NCI-H82 treated with DMSO at 0.1 percent for 48 hours (cell line): ENCODE results near the gene LAMP5.

Experiments
- DNase-seq: peaks from one replicate; lab custom pipeline; 2025; ENCODE audit not compliant: unreplicated experiment; lab: John Stamatoyannopoulos, UW

LAMP5 gene

DNA sequence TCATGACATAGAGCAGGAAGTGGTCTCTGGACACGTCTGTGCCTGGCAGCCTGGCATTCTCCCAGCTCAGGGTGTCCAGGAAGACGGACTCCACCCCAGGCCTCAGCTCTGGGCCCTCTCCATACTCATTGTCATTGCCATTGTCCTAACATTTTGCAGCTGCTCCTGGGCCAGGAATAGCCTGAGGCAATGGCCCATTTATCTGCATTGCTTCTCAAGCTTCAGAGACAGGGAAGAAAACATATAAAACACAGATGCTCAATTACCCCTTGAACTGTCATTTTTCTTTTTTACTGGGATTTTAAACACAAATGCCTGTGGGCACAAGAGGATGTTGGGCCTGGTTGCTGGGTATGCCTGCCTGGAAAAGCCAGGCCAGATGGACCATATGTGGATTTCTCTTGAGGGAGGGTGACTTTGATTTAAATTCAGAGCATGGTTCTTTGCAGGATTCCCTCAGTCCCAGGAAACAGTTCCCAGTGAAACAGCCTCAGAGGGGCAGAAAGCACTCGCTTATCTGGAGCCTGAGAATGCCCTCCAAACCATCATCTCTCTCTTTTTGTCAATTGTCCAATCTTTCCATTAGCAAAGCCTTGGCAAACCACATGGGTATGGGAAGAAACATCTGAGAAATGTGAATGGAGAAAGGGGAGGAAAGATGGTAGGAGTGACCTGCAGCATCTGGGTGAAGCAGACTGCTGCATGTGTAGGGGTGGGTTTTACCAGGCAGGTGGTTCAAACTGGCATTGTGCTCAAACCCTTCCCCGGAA, 17.9 kb downstream of the LAMP5 start:
- DNase-seq = no peak

- no peak for DNase-seq
Measured at GRCh38 chr20:9534025-9534424, 19.6 kb downstream of the LAMP5 start.

DNA sequence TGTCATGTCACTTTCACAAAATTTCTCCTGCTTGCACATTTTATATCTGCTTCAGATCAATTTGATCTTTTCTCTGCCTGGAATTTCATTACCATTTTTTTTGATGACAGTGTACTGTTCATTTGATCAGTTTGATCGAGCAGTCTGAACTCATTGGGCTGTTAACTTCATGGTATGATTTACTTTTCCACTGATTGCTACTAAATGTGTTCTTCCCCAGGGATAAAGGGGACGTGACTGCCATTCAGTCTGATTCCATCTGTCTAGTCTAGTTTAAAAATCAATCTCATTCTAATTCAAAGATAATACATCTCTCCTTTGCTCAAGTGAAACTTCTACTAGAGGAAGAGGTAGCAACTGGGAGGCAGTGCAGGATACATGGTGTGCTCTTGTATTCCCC, 21.1 kb downstream of the LAMP5 start:
- no peak for DNase-seq

- DNase-seq = no peak
Measured at GRCh38 chr20:9543214-9543613, 28.8 kb downstream of the LAMP5 start.

DNA sequence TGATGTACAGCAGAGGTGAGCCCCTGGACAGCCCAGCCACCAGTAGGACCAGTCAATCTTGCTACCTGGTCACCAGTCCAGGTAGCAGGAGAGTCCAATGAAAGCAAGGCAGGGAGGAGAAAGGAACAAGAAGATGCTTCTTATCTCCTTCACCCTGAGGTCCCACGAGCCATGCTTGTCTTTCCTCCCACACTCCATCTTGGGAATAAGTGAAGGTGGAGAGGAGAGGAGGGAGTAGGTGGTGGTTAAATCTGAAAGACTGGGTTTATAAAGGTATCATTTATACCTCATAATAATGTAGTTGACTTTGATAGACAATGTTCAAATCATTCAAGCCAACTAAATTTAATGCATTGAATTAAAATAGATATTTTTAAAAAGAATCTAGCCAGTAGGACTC, 35.9 kb downstream of the LAMP5 start:
- no peak for DNase-seq

DNA sequence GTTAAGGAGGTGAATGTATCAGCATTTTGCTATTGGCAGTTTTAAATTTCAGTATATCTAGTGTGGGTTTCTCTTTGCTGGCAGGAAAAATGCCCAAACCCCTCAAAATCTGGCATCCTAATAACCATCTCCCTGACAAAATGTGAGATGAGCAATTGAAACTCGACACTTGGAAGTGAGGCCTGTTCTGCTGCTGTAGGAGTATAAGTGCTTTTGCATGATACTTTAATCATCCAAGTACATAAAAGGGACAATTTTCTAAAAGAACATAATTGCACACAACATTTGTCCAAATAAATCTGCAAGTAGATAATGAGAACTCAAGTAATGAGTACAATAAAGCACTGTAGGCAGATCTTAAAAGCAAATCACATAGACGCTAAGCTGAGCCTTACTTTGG, 36.5 kb downstream of the LAMP5 start:
- no peak for DNase-seq

- DNase-seq = no peak
Measured at GRCh38 chr20:9551808-9552550, 37.6 kb downstream of the LAMP5 start.

GRCh38 chr20:9555781-9556180, 41.4 kb downstream of the LAMP5 start:
- DNase-seq = no peak

- DNase-seq = no peak
Measured at GRCh38 chr20:9557411-9557810, 43.0 kb downstream of the LAMP5 start.

- DNase-seq = no peak
Measured at GRCh38 chr20:9565910-9566550, 51.6 kb downstream of the LAMP5 start.

- no peak for DNase-seq
Measured at GRCh38 chr20:9566977-9567376, 52.6 kb downstream of the LAMP5 start.

DNA sequence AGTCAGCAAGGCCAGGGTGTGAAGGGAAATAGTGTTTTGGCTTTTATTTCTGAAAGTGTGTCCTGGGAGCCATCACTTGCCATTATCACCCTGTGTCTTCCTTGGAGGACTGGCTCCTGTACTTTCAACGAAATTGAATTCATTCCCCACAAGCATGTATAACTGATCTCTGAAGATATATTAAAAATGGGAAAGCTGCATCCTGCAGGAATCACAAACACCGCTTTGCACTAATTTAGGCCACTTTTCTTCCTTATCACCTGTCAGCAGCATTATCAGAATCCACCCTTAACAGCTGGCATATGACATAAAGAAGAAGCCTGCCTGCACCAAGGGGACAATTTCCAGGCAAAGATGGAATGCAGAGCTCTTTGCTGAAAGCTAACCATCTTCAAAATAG, 56.2 kb downstream of the LAMP5 start:
- no peak for DNase-seq

- no peak for DNase-seq
Measured at GRCh38 chr20:9571783-9572182, 57.4 kb downstream of the LAMP5 start.

- no peak for DNase-seq
Measured at GRCh38 chr20:9572670-9573069, 58.3 kb downstream of the LAMP5 start.

DNA sequence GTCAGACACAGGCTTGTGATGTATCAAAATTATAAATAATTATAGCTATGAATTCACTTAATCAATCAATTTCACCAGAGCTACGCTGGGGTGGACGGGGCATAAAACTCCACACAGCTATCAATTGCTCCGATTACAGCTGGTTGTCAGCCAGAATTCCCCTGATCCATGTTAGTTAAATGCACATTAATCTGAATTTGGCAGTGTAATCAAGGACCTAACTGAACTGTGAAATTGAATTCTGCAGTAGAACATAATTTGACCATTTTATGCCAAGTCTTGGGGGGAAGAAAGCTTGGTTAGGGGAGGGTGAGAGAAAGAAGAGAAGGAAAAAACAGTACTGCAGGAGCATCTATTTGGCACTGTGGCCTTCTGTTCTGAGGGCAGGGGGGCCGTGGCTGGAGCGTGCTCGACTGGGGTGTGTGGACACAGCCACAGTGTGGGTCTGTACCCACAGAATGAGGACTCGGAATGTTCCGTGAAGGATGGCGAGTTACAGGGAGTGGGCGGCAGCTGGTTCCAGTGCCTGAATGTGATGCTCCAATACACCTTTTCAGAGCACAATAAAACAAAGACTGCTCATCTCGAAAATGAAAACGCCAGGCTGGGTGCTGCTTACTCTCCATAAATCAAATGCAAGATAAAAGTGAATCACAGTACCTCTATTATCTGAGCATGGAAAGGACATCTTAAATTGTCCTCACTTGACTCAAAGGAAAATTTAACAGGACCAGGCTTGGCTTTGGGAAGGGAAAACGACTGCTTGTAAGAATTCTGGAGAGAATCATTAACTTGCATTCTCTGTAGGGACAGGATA, 59.2 kb downstream of the LAMP5 start:
- DNase-seq = no peak

DNA sequence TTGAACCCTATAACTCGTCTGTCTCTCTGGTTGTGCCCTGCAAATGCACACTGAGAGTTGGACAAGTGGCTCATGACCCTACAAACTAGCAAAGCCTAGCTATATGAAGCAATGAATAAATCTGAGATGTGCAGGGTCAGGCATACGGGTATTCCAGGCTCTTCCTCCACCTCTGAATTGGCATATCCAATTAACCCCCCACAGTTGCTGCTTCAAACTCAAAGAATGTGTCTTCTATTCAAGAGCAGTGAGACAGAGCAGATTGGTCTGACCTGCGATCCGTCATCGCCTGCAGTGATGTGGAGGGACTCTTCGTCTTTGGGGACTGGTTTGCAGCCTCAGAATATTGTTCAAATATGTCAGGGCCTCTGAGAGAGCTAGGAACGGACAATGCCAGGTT, 59.8 kb downstream of the LAMP5 start:
- DNase-seq = no peak

DNA sequence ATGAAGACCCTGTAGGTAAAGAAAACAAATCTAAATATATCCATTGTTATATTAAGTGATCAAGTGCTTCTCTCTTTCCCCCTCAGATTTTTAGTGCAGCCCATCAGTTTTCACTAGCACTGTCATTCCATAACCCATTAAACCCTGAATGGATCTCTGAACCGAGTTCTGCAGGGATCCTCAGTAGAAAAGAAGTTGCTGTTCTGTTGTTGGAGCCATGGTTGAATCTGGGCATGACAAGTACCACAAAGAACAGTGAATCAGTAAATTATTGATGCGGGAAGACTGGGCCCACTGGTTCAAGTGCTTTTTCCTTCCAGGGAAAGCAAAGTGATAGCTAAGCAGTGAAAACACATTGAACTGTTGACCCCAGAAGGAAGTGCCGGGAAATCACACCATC, 60.4 kb downstream of the LAMP5 start:
- no peak for DNase-seq

GRCh38 chr20:9575836-9576235, 61.4 kb downstream of the LAMP5 start:
- DNase-seq = no peak

DNA sequence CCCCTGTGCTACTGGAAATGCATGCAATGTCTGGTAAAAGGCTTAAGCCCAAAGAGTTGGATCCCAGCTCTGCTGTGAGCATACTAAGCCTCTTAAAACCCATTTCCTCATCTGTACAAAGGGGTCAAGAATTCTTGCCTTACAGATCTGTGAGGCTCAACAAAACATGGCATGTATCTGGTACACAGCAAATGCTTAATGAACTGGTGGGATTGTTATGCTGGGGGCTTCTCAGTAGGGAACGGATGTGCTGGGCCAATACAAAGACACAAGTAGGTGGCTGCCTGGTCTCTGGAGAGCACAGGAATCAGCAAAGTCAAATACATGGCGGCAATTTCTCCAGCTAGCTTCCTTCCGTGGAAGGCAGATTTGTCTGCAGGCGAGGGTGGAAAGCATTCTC, 62.3 kb downstream of the LAMP5 start:
- no peak for DNase-seq

GRCh38 chr20:9577397-9577796, 63.0 kb downstream of the LAMP5 start:
- DNase-seq = no peak

DNA sequence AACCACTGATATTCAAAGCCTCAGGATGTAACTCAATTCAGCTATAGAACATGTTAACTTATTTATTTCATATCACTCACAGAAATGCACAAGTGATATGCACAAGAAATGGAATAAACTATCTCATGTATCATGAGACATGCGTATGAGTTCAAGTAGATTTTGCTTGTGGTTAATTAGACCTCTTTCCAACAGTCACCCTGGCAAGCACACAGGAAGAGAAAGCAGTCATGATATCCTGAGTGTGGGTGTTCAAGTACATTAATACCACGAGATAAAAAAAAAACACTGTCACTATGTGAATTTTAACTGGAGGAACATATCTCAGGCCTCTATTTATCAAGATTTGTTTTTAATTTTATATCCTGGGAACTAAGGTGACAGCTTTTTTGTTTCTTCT, 64.2 kb downstream of the LAMP5 start:
- no peak for DNase-seq
